Fibroblast of the aortic adventitia (primary cell): ENCODE measurements around the gene DCAF4L1. TPM values are rescaled to one million over a fixed set of nuclear protein-coding genes. Genes with fewer than 3 reads are reported as not detected.

Experiments
- DNase-seq: peaks from one replicate; pipeline ENCODE4 v3.0.0-alpha.2; 2010; ENCODE audit warnings: low read depth
- H3K4me3 ChIP-seq: 2 replicates; pipeline ENCODE4 v1.5.1; 2011; ENCODE audit warnings: low read depth, mild to moderate bottlenecking, control low read depth, low read length, moderate library complexity
- total RNA-seq: library from RNA; depleted of rRNA; stranded (reverse); fragments of >200 nt; gene quantifications from 2 replicates; pipeline ENCODE4 v1.2.3, GENCODE V29; 2012; ENCODE audit warnings: low replicate concordance
- TF ChIP-seq, protein P1 (sequence below): IDR thresholded peaks from 2 replicates; pipeline ENCODE4 v1.5.1; 2011; ENCODE audit warnings: mild to moderate bottlenecking, low read length, control low read depth, inconsistent platforms; ENCODE audit not compliant: insufficient read depth

Gene DCAF4L1
- total RNA-seq, 1 donor: 0.09 TPM

DNA sequence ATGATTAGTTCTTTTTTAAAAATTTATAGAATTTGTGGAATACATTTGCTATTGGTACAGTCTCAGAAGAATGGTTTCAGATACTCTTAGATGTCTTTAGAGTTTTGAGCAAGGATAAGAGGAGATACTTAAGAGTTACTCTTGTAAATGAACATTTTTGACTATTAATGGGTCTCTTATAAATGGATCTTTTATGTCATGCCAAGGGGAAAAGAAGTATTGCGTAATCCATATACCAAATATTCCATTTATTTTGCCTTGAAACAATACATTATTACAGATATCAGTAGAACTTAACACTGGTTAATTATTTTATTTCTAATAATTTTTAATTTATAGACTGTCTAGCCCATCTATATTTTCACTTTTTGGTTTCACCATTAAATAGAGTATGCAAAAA lies 17.2 kb upstream of the DCAF4L1 start:
- DNase-seq: no peak
- TF ChIP-seq, protein P1, sequence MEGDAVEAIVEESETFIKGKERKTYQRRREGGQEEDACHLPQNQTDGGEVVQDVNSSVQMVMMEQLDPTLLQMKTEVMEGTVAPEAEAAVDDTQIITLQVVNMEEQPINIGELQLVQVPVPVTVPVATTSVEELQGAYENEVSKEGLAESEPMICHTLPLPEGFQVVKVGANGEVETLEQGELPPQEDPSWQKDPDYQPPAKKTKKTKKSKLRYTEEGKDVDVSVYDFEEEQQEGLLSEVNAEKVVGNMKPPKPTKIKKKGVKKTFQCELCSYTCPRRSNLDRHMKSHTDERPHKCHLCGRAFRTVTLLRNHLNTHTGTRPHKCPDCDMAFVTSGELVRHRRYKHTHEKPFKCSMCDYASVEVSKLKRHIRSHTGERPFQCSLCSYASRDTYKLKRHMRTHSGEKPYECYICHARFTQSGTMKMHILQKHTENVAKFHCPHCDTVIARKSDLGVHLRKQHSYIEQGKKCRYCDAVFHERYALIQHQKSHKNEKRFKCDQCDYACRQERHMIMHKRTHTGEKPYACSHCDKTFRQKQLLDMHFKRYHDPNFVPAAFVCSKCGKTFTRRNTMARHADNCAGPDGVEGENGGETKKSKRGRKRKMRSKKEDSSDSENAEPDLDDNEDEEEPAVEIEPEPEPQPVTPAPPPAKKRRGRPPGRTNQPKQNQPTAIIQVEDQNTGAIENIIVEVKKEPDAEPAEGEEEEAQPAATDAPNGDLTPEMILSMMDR: no peak
- no peak overlapping the region for H3K4me3 ChIP-seq

DNA sequence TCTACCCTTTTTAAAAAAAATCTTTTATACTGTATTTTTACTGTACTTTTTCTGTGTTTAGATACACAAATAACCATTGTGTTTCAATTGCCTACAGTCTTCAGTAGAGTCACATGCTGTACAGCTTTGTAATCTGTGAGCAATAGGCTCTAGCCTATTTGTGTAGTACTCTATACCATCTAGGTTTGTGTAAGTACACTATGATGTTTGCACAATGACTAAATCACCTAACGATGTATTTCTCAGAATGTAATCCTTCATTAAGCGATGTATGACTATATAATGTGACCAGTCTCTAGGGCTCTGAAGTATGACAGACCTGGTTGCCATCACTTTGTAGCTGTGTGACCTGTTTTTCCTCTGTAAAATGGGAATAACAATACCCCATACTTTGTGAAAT lies 14.2 kb upstream of the DCAF4L1 start:
- TF ChIP-seq, protein P1: no peak
- no peak overlapping the region for H3K4me3 ChIP-seq
- no peak for DNase-seq

DNA sequence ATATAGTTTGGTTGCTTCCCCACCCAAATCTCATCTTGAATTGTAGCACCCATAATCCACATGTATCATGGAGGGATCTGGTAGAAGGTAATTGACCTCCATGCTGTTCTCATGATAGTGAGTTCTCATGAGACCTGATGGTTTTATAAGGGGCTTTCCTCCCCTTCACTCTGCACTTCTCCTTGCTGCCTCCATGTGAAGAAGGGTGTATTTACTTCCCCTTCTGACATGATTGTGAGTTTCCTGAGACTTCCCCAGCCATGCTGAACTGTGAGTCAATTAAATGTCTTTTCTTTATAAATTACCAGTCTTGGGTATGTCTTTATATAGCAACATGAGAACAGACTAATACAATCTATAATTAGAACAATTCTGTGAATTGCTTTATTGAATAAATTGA lies 11.9 kb upstream of the DCAF4L1 start:
- no peak overlapping the region for H3K4me3 ChIP-seq
- TF ChIP-seq, protein P1: no peak
- DNase-seq: no peak

DNA sequence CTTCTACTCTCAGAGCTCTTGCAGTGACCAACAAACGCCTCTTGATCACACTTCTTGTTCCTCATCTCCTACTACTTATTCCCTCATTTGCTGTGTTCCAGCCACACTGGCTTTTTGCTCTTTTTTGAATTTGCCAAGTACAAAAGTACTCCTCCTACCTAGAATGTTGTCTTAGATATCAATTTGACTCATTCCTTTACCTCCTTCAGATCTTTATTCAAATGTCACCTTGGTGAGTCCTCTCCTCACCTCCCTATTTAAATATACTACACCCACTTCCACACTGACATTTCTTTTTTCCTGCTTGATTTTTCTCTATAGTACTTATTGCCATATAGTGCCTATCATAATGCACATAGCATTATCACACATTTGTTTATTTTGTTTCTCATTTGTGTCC lies 6.2 kb upstream of the DCAF4L1 start:
- DNase-seq: no peak
- H3K4me3 ChIP-seq: no peak overlapping the region
- TF ChIP-seq, protein P1: no peak

DNA sequence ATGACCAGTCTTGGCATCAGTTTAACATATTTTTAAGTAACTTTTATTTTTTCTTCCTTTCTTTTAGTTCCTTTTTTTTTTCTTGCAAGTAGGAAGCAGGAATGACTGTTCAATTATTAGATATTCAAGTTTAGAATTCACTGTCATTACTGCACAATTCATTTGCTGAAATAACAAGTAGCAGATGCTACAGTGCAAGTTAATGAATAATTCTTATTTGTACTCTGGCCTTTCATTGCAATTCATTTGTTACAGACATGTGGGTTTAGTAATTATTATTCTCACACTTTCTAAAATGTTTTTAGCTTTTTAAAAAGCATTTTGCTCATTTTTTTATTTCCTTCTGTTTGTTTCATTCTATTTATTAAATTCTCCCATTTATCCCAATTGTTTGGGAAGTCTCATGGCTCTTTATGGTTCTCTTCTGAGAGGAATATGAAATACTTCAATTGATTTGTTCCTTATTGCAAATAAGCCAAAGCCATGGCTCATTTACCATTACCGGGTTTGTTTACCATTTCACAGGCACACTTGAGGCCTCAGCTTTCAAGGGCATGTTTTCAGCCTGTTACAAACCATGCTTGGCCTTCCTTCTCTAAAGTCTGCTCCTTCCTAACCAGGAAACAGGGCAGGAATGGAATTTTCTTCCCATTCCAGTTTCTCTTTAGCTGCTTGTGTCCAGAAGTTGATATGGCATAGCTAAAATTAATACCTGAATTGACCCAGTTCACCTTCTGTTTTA lies 4.6 kb upstream of the DCAF4L1 start:
- TF ChIP-seq, protein P1: no peak
- H3K4me3 ChIP-seq: no peak overlapping the region
- DNase-seq: no peak

DNA sequence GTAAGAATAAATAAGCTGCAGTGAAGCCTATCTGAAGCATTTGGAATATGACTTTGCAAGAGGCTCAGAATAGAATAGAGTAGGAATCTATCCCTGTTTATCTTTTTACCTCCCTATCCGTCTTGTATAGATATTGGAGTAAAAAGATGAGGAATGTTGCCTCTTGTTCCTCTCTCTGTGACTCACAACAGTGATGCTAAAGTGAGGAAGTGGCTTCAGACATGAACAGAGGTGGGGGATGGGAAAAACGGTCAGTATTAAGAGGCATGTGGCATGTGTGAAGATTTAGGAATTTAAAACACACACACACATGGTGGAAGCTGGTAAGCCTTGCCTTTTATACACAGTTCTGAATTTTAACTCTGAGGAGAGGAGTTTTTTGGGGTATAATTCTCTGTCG lies 3.8 kb upstream of the DCAF4L1 start:
- TF ChIP-seq, protein P1: no peak
- DNase-seq: no peak
- H3K4me3 ChIP-seq: no peak overlapping the region

DNA sequence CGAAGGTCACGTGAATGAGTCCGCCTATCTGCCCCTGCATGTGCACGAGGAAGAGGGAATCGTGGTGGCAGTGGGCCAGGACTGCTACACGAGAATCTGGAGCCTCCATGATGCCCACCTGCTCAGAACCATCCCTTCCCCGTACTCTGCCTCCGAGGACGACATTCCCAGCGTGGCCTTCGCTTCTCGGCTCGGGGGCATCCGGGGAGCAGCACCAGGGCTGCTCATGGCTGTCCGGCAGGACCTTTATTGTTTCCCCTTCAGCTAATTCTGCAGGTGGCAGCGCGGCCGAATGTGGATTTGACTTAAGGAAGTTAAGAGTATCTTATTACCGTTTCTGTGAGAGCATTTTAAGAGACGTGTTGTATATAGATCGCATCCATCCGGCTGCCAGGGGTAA lies 1.2 kb downstream of the DCAF4L1 start:
- no peak overlapping the region for H3K4me3 ChIP-seq
- no peak for DNase-seq
- TF ChIP-seq, protein P1: no peak
